ENCODE results near the gene CPPED1. TPM values are rescaled to one million over a fixed set of nuclear protein-coding genes. Genes with fewer than 3 reads are reported as not detected.

Gene CPPED1
- total RNA-seq, 1 experiment from 2014 or later: 8.1 TPM

- no peak for DNase-seq (ENCODE audit: low read depth, low spot score)
- TF ChIP-seq SP1 (IDR thresholded peaks at IDR 0.05; ENCODE audit: low read depth): no peak
- no peak for TF ChIP-seq EZH2phosphoT487 (IDR thresholded peaks at IDR 0.05; ENCODE audit: borderline replicate concordance)
- TF ChIP-seq ZFX (IDR thresholded peaks at IDR 0.05): no peak
- TF ChIP-seq, protein P1, sequence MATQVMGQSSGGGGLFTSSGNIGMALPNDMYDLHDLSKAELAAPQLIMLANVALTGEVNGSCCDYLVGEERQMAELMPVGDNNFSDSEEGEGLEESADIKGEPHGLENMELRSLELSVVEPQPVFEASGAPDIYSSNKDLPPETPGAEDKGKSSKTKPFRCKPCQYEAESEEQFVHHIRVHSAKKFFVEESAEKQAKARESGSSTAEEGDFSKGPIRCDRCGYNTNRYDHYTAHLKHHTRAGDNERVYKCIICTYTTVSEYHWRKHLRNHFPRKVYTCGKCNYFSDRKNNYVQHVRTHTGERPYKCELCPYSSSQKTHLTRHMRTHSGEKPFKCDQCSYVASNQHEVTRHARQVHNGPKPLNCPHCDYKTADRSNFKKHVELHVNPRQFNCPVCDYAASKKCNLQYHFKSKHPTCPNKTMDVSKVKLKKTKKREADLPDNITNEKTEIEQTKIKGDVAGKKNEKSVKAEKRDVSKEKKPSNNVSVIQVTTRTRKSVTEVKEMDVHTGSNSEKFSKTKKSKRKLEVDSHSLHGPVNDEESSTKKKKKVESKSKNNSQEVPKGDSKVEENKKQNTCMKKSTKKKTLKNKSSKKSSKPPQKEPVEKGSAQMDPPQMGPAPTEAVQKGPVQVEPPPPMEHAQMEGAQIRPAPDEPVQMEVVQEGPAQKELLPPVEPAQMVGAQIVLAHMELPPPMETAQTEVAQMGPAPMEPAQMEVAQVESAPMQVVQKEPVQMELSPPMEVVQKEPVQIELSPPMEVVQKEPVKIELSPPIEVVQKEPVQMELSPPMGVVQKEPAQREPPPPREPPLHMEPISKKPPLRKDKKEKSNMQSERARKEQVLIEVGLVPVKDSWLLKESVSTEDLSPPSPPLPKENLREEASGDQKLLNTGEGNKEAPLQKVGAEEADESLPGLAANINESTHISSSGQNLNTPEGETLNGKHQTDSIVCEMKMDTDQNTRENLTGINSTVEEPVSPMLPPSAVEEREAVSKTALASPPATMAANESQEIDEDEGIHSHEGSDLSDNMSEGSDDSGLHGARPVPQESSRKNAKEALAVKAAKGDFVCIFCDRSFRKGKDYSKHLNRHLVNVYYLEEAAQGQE (IDR thresholded peaks at IDR 0.05; ENCODE audit: low read depth): no peak
- no peak for TF ChIP-seq CBX3 (IDR thresholded peaks at IDR 0.05; ENCODE audit: low read depth)
- TF ChIP-seq TCF7L2 (IDR thresholded peaks at IDR 0.05; ENCODE audit: borderline replicate concordance, extremely low read depth, insufficient read depth, insufficient read length): no peak
- TF ChIP-seq POLR2A (IDR thresholded peaks at IDR 0.05; ENCODE audit: borderline replicate concordance, extremely low read depth, insufficient read depth, insufficient read length): no peak
- TF ChIP-seq RAD21 (IDR thresholded peaks at IDR 0.05; ENCODE audit: low read depth): no peak
- Histone ChIP-seq H3K4me2 (ENCODE audit: low read length) (no peak overlapping the region), H3K9ac (ENCODE audit: low read length) (no peak overlapping the region), H3K27me3 (ENCODE audit: insufficient read depth, low read length) (no peaks in the 10 kb centered on the region), H4K20me1 (ENCODE audit: insufficient read depth) (no peaks in the 10 kb centered on the region), H3K27ac (ENCODE audit: low read depth, low read length) (no peak overlapping the region), H3K4me1 (ENCODE audit: control insufficient read depth in 1 of 2, insufficient read depth in 2 of 2, low read length in 2 of 2) (no peaks in the 10 kb centered on the region), H3K9me2 (ENCODE audit: insufficient read depth) (no peaks in the 10 kb centered on the region), H3K79me2 (ENCODE audit: insufficient read depth, low read length) (no peaks in the 10 kb centered on the region), H3K4me3 (replicated peaks in 1 of 2; ENCODE audit: low read depth in 1 of 2, low read length in 2 of 2) (no peak overlapping the region), H2AFZ (ENCODE audit: low read depth, low read length, poor library complexity, severe bottlenecking) (no peak overlapping the region), H3K36me3 (ENCODE audit: control insufficient read depth in 1 of 2, insufficient read depth in 2 of 2, low read length in 2 of 2) (no peaks in the 10 kb centered on the region), H3K9me3 (ENCODE audit: control insufficient read depth in 1 of 2, insufficient read depth in 1 of 2, low read depth in 1 of 2, low read length in 2 of 2) (no peaks in the 10 kb centered on the region)
- BruUV-seq (replicated peaks): no TSS peak
- ChIA-PET POLR2A (no interaction called here), RAD21 (ENCODE audit: low non-redundant PET in 1 of 2, low total read pairs in 2 of 2, uncharacterized antibody in 2 of 2, unreplicated experiment in 2 of 2) (no interaction called here), CTCF (no interaction called here)
- no peak for ATAC-seq
- intact Hi-C loops (cut with micrococcal nuclease): no loop called here
Measured at GRCh38 chr16:12688951-12689850, 114.5 kb downstream of the CPPED1 start.
